Fibroblast of lung (primary cell): Measurements from ENCODE around the gene GSG1L. TPM values are rescaled to one million over a fixed set of nuclear protein-coding genes. Genes with fewer than 3 reads are reported as not detected.

Source experiments
- DNase-seq, 2 donors: peaks; one replicate each; pipeline versions ENCODE4 v3.0.0 to v3.0.0-alpha.2; 2010; ENCODE audit warnings: low read depth in 2 of 2
- H2AFZ ChIP-seq: 2 replicates; pipeline ENCODE4 v1.5.1; 2012; ENCODE audit warnings: low read length, control low read depth, inconsistent platforms
- H3K27ac ChIP-seq: 2 replicates; pipeline ENCODE4 v1.5.1; 2011; ENCODE audit warnings: low read length, control low read depth; ENCODE audit not compliant: insufficient read depth
- H3K27me3 ChIP-seq: 2 replicates; pipeline ENCODE4 v1.5.1; 2011; ENCODE audit warnings: mild to moderate bottlenecking, low read length; ENCODE audit not compliant: control insufficient read depth, insufficient read depth
- H3K36me3 ChIP-seq: 2 replicates; pipeline ENCODE4 v1.5.1; 2011; ENCODE audit warnings: low read length; ENCODE audit not compliant: control insufficient read depth, insufficient read depth
- H3K4me1 ChIP-seq: 2 replicates; pipeline ENCODE4 v1.5.1; 2011; ENCODE audit warnings: low read length; ENCODE audit not compliant: control insufficient read depth, insufficient read depth; ENCODE audit errors: extremely low read depth
- H3K4me2 ChIP-seq: 2 replicates; pipeline ENCODE4 v1.5.1; 2011; ENCODE audit warnings: low read length, control low read depth; ENCODE audit not compliant: insufficient read depth; ENCODE audit errors: extremely low read depth
- H3K4me3 ChIP-seq, 4 experiments: fragments of 200-600 bp in 1 of 4; sonication (generic) in 1 of 4; replicated peaks in 1 of 4; 2 replicates each; pipeline ENCODE4 v1.5.1; 2011 to 2016; ENCODE audit warnings: low read length in 4 of 4, low read depth in 3 of 4, mild to moderate bottlenecking in 3 of 4, control low read depth in 2 of 4, inconsistent platforms in 1 of 4, mixed read lengths in 1 of 4; ENCODE audit not compliant: insufficient read depth in 1 of 4; ENCODE audit errors: control extremely low read depth in 1 of 4
- H3K79me2 ChIP-seq: 2 replicates; pipeline ENCODE4 v1.5.1; 2012; ENCODE audit warnings: mild to moderate bottlenecking, low read length, inconsistent platforms; ENCODE audit not compliant: control insufficient read depth, insufficient read depth
- H3K9ac ChIP-seq: 2 replicates; pipeline ENCODE4 v1.5.1; 2011; ENCODE audit warnings: mild to moderate bottlenecking, low read length, control low read depth; ENCODE audit not compliant: insufficient read depth
- H3K9me3 ChIP-seq: 2 replicates; pipeline ENCODE4 v1.5.1; 2012; ENCODE audit warnings: low read depth, low read length; ENCODE audit not compliant: control insufficient read depth, insufficient read depth
- H4K20me1 ChIP-seq: 2 replicates; pipeline ENCODE4 v1.5.1; 2011; ENCODE audit warnings: low read length; ENCODE audit not compliant: control insufficient read depth, insufficient read depth; ENCODE audit errors: extremely low read depth
- CTCF ChIP-seq, 2 donors: IDR thresholded peaks in 1 of 2; conservative IDR thresholded peaks in 1 of 2; 1 replicate in 1 of 2; 2 replicates in 1 of 2; pipeline ENCODE4 v1.5.1; 2011 to 2012; ENCODE audit warnings: low read length in 2 of 2, control low read depth in 1 of 2, inconsistent platforms in 1 of 2, low read depth in 1 of 2, mild to moderate bottlenecking in 1 of 2
- EZH2 ChIP-seq: IDR thresholded peaks from 2 replicates; pipeline ENCODE4 v1.5.1; 2012; ENCODE audit warnings: low read length, control low read depth, mild to moderate bottlenecking; ENCODE audit errors: missing control alignments
- polyA plus RNA-seq, 2 donors: library from polyadenylated mRNA; depleted of rRNA in 1 of 2; stranded (reverse) in 1 of 2; unstranded in 1 of 2; fragments of >200 nt; gene quantifications; 2 replicates each; pipeline ENCODE4 v1.2.1, GENCODE V29; 2011 to 2012; ENCODE audit warnings: missing spikeins in 1 of 2
- total RNA-seq: library from RNA; depleted of rRNA; stranded (reverse); fragments of >200 nt; gene quantifications from 2 replicates; pipeline ENCODE4 v1.2.1, GENCODE V29; 2014

Gene GSG1L
- total and polyA plus RNA-seq, 2 donors (not counting 1 experiment from before 2014, with no cell fraction given), result not detected

GRCh38 chr16:27851586-27851985 is 211.9 kb downstream of the GSG1L start:
- Histone ChIP-seq H3K4me2 (no peak overlapping the region), H2AFZ (no peak overlapping the region), H3K79me2 (no peaks in the 10 kb centered on the region), H3K27me3 (no peaks in the 10 kb centered on the region), H3K9me3 (no peaks in the 10 kb centered on the region), H3K36me3 (no peaks in the 10 kb centered on the region), H3K9ac (no peak overlapping the region), H3K4me3 (no peak overlapping the region), H4K20me1 (no peaks in the 10 kb centered on the region), H3K27ac (no peak overlapping the region), H3K4me1 (no peaks in the 10 kb centered on the region)
- no peak for DNase-seq
- no peak for TF ChIP-seq CTCF (conservative IDR thresholded peaks at IDR 0.05 in 1 of 2, IDR thresholded peaks at IDR 0.05 in 1 of 2; ENCODE audit: low read depth in 1 of 2, low read length in 2 of 2)
- no peak for TF ChIP-seq EZH2

GRCh38 chr16:27849621-27850020 is 213.9 kb downstream of the GSG1L start:
- no peak overlapping the region for H3K9ac ChIP-seq
- no peak overlapping the region for H3K4me3 ChIP-seq
- H2AFZ ChIP-seq, result no peak overlapping the region
- no peaks in the 10 kb centered on the region for H3K79me2 ChIP-seq
- no peak for TF ChIP-seq EZH2
- no peak for TF ChIP-seq CTCF (conservative IDR thresholded peaks at IDR 0.05 in 1 of 2, IDR thresholded peaks at IDR 0.05 in 1 of 2; ENCODE audit: low read depth in 1 of 2, low read length in 2 of 2)
- no peak overlapping the region for H3K4me2 ChIP-seq
- H3K36me3 ChIP-seq, result no peaks in the 10 kb centered on the region
- DNase-seq, result no peak
- no peaks in the 10 kb centered on the region for H3K9me3 ChIP-seq
- no peaks in the 10 kb centered on the region for H3K4me1 ChIP-seq
- H3K27me3 ChIP-seq, result no peaks in the 10 kb centered on the region
- H3K27ac ChIP-seq, result no peak overlapping the region
- no peaks in the 10 kb centered on the region for H4K20me1 ChIP-seq

GRCh38 chr16:27847030-27847550 is 216.4 kb downstream of the GSG1L start:
- no peaks in the 10 kb centered on the region for H3K36me3 ChIP-seq
- H3K4me2 ChIP-seq, result no peak overlapping the region
- no peak overlapping the region for H3K27ac ChIP-seq
- DNase-seq, result peak in 1 of 2 donors; percentile 77
- no peaks in the 10 kb centered on the region for H3K79me2 ChIP-seq
- H3K4me1 ChIP-seq, result no peaks in the 10 kb centered on the region
- H2AFZ ChIP-seq, result no peak overlapping the region
- no peak overlapping the region for H3K4me3 ChIP-seq
- H4K20me1 ChIP-seq, result no peaks in the 10 kb centered on the region
- no peaks in the 10 kb centered on the region for H3K27me3 ChIP-seq
- no peak overlapping the region for H3K9ac ChIP-seq
- no peaks in the 10 kb centered on the region for H3K9me3 ChIP-seq
- TF ChIP-seq CTCF (conservative IDR thresholded peaks at IDR 0.05 in 1 of 2, IDR thresholded peaks at IDR 0.05 in 1 of 2; ENCODE audit: low read depth in 1 of 2, low read length in 2 of 2), result no peak
- no peak for TF ChIP-seq EZH2
